Epithelial cell of proximal tubule (primary cell): ENCODE measurements around the gene STAT3. TPM values are rescaled to one million over a fixed set of nuclear protein-coding genes. Genes with fewer than 3 reads are reported as not detected.
"Not testable (repeated sequence)": the region's sequence is repeated elsewhere in the genome, so short reads cannot be mapped to it uniquely, and the experiment has no call there.

Experiments
- DNase-seq: peaks from one replicate; pipeline ENCODE4 v3.0.0-alpha.2; 2011; ENCODE audit warnings: low read depth
- H3K4me3 ChIP-seq: 2 replicates; pipeline ENCODE4 v1.5.1; 2011; ENCODE audit warnings: low read depth, mild to moderate bottlenecking, low read length
- total RNA-seq: library from RNA; depleted of rRNA; stranded (reverse); fragments of >200 nt; gene quantifications from 2 replicates; pipeline ENCODE4 v1.2.3, GENCODE V29; 2015
- TF ChIP-seq, protein P1 (sequence below): conservative IDR thresholded peaks from 2 replicates; pipeline ENCODE4 v1.5.1; 2012; ENCODE audit warnings: low read depth, mild to moderate bottlenecking, low read length

The STAT3 gene
- total RNA-seq, 1 donor from 2014 or later, result 63.0 TPM

DNA sequence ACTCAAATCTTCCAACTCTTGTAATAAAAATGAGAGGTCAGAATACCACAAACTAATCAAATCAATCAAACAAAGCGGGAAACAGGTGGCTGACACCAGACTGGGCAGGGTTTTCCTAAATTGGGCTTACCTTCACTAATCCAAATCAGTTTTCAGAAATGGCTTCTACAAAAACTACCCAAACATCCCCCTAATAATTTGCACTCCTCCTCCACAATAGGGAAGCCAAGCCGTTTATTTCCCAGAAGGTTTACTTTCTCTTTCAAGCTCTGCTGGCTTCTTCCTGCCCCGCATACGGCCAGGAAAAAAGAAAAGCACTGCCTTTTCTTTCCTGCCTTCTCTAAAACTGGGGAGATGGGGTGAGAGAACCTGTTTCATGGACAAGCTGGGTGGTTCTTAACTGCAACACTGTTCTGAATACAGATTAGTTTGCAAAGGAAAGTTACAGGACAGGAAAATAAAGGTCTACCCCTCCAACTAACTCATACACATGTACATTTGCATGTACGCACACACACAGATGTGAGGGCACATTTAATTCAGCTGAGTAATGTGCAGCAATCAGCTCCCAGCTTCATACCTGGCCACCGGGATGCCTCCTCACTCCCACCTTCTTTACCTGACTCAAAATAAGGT is 9.2 kb downstream of the STAT3 start:
- TF ChIP-seq, protein P1, sequence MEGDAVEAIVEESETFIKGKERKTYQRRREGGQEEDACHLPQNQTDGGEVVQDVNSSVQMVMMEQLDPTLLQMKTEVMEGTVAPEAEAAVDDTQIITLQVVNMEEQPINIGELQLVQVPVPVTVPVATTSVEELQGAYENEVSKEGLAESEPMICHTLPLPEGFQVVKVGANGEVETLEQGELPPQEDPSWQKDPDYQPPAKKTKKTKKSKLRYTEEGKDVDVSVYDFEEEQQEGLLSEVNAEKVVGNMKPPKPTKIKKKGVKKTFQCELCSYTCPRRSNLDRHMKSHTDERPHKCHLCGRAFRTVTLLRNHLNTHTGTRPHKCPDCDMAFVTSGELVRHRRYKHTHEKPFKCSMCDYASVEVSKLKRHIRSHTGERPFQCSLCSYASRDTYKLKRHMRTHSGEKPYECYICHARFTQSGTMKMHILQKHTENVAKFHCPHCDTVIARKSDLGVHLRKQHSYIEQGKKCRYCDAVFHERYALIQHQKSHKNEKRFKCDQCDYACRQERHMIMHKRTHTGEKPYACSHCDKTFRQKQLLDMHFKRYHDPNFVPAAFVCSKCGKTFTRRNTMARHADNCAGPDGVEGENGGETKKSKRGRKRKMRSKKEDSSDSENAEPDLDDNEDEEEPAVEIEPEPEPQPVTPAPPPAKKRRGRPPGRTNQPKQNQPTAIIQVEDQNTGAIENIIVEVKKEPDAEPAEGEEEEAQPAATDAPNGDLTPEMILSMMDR, result no peak
- DNase-seq, result no peak
- H3K4me3 ChIP-seq, result peak overlapping the region; percentile 49

DNA sequence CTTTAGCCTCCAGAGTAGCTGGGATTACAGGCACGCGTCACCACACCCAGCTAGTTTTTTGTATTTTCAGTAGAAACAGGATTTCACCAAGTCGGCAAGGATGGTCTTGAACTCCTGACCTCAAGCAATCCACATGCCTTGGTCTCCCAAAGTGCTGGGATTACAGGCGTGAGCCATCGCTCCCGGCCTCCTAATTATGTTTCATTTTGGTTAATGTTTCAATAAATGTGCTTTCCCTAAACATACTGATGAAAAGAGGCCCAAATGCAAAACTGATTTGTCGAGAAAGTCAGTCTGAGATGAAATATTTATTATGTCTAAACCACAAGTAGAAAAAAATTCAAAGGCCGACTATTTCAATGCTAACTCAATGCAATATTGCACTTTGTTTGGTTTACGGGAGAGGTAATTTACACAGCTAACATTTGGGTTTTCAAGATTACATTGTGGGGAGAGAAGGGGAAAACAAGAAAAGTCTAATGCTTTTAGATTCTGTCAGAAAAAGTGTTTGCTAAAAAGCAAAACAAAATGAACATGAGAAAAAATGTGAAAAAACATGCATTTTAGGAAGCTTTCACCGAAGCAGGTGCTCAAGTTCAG is 9.8 kb downstream of the STAT3 start:
- TF ChIP-seq, protein P1, result no peak
- peak overlapping the region; percentile 49 for H3K4me3 ChIP-seq
- DNase-seq, result no peak

DNA sequence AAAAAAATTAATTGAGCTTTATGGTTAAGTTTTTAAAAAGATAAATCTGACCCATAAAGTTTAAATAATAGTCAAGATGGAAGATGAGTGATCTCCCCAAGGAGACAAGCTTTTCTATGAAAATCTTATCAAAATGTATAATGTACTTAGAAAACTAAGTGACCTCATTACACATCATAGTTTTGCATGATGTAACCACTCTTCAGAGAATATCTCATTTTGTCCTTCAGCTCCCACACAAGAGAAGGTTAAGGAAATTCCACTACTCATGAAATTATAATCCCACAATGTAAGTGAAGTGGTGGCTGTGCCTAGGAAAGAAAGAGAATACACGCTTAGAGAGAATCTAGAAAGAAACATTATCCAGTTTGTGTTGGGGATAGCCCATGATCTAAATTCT is 14.3 kb downstream of the STAT3 start:
- TF ChIP-seq, protein P1, result no peak
- no peak for DNase-seq
- H3K4me3 ChIP-seq, result no peak overlapping the region

DNA sequence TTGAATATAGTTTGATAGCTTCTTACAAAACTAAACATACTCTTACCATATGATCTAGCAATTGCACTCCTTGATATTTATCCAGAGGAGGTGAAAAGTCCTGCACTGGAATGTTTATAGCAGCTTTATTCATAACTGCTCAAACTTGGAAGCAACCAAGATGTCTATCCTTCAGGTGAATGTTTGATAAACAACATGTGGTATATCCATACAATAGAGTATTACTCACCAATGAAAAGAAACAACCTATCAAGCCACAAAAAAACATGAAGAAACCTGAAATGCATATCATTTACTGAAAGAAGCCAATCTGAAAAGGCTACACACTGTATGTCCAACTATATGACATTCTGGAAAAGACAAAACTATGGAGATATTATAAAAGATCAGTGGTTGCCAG is 16.1 kb downstream of the STAT3 start:
- TF ChIP-seq, protein P1, result no peak
- no peak for DNase-seq
- no peak overlapping the region for H3K4me3 ChIP-seq

DNA sequence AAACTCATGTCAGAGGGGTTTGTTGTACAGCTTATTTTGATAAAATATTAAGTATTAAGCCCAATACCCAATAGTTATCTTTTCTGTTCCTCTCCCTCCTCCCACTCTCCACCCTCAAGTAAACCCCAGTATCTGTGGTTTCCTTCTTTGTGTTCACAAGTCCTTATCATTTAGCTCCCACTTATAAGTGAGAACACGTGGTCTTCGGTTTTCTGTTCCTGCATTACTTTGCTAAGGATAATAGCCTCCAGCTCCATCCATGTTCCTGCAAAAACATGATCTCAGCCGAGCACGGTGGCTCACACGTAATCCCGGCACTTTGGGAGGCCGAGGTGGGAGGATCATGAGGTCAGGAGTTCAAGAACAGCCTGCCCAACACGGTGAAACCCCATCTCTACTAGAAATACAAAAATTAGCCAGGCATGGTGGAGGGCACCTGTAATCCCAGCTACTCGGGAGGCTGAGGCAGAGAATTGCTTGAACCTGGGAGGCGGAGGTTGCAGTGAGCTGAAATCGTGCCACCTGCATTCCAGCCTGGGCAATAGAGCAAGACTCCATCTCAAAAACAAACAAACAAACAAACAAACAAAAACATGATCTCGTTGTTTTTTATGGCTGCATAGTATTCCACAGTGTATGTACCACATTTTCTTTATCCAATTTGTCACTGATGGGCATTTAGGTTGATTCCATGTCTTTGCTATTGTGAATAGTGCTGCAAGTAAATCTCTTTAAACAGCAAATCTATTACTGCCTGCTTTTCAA is 19.3 kb downstream of the STAT3 start:
- H3K4me3 ChIP-seq, DNase-seq: not testable (repeated sequence)

DNA sequence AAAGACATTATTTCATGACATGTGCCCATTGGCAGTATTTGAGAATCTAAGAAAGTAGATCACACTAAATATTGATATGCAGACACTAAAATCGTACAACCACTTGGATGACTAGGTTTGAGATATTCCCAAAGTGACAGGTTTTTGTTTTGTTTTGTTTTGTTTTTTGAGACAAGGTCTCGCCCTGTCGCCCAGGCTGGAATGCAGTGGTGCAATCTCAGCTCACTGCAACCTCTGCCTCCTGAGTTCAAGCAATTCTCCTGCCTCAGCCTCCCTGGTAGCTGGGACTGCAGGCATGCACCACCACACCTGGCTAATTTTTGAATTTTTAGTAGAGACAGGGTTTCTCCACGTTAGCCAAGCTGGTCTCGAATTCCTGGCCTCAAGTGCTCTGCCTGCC is 19.9 kb downstream of the STAT3 start:
- H3K4me3 ChIP-seq, DNase-seq: not testable (repeated sequence)

DNA sequence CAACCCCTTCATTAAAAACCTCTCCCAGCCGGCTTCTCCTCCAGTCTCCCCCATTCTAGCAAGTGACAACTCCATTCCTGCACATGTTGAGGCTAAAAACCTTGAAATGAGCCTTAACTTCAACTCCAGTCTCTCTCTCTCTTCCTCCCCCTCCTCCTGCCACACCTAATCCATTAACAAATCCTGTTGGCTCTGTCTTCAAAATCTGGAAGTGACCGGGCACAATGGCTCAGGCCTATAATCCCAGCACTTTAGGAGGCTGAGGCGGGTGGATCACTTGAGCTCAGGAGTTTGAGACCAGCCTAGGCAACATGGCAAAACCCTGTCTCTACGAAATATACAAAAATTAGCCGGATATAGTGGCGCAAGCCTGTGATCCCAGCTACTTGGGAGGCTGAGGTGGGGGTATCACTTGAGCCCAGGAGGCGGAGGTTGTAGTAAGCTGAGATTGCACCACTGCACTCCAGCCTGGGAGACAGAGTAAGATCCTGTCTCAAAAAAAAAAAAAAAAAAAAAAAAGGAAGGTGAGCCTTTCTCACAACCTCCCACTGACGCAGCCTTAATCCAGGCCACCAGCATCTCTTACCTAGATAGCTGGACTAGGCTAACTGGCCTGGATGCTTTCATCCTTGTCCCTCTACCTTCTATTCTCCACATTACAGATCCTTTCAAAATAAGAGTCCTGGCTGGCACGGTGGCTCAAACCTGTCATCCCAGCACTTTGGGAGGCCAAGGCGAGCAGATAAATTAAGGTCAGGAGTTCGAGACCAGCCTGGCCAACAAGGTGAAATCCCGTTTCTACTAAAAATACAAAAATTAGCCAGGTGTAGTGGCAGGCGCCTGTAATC is 21.8 kb downstream of the STAT3 start:
- H3K4me3 ChIP-seq, DNase-seq: not testable (repeated sequence)

DNA sequence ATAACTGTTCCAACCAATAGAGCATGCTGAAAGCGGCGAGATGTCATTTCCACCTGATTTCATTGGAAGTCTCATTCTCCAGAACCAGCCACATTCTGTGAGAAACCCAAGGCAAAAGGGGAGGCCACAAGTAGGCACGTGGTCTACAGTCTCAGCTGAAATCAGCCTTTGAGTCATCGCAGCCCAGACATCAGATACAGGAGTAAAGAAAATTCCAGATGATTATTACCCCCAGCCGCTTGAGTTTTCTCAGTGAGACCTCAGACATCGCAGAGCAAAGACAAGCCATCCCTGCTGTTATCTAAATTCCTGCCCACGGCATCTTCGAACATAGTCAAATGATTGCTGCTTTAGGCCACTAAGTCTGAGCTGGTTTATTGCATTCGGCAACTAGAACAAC is 23.1 kb downstream of the STAT3 start:
- TF ChIP-seq, protein P1, result no peak
- no peak for DNase-seq

More for the DNA sequence above, 23.1 kb downstream of the STAT3 start:
- H3K4me3 ChIP-seq, result no peak overlapping the region
